Measurements from ENCODE around the gene KRT10.
"Not testable (repeated sequence)": the region's sequence is repeated elsewhere in the genome, so short reads cannot be mapped to it uniquely, and the experiment has no call there.

The KRT10 gene

DNA sequence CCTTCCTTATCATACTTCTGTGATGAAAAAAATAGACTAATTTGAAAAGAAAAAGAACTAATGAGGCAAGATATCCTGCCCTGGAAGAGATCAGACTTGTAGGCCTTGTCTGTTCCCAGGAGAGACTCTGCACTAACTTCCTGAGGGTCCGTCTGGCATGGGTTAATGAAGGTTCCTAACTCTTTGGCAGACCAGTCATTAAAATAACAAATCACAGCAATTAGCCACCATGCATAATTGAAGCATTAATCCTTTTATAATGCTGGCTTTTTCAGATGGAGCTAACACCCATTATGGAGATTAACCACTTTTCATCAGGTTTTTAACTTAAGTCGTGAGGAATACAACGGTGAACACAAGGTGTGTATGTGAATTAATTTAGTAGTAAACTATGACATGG is 10.4 kb upstream of the KRT10 start:
- DNase-seq (ENCODE audit: low read depth), result no peak

- DNase-seq (ENCODE audit: low read depth), result no peak
Observed at GRCh38 chr17:40830085-40830776, 7.8 kb upstream of the KRT10 start.

- DNase-seq (ENCODE audit: low read depth), result no peak
Observed at GRCh38 chr17:40828454-40829044, 6.1 kb upstream of the KRT10 start.

GRCh38 chr17:40827746-40828453 is 5.5 kb upstream of the KRT10 start:
- DNase-seq (ENCODE audit: low read depth), result peak; percentile 49

DNA sequence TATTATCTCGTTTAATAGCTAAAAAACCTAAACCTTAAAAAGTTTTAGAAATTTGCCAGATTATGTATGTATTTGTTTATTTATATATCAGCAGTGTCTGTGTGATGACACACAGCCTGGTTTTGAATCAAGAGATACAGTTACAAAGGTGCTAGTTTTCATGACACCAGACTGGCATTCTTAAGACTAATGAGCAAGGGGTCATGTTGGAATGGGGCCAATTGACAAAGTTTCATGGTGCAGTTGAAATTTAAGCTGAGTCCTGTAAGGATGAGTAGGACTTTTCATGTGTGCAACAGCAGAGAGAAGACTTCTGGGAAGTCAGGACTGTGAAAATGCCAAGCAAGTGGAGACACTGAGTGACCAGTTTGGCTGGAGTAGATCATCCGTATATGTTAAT is 3.2 kb upstream of the KRT10 start:
- DNase-seq (ENCODE audit: low read depth), result no peak

DNA sequence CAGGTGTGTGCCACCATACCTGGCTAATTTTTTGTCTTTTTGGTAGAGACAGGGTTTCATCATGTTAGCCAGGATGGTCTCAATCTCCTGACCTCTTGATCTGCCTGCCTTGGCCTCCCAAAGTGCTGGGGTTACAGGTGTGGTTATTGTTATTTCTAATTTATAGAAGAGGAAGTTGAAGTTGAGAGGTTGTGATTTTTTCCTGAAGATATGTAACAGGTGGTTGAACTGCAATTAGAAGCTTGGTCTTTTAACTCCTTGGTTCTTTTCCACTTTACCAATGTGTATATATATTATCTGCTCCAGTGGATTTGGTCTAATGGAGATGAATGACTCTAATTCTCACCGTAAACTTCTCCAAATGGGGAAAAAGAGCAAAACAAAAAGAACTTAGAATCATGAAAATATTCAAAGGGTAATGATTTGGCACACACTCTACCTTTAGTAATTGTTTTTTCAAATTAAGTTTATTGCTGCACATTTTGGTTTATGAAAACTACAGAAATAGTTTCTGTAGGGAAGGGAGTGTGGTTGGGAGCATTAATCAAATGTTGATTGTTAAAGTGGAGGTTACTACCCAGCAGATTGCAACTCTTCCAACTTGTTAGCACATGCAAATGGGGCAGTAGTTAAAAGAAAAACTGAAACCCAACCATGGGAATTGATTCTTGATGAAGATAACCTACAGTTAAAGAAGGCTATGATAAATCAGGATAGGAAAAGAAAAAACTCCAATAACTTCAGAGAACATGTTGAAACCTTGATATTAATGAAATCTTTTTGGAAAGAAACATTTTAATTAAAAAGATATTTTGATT is 1.8 kb upstream of the KRT10 start:
- no peak for DNase-seq (ENCODE audit: low read depth)

GRCh38 chr17:40821536-40821935 is 878 bp downstream of the KRT10 start:
- DNase-seq (ENCODE audit: low read depth), result no peak

GRCh38 chr17:40820228-40820838 is 2.1 kb downstream of the KRT10 start:
- no peak for DNase-seq (ENCODE audit: low read depth)

DNA sequence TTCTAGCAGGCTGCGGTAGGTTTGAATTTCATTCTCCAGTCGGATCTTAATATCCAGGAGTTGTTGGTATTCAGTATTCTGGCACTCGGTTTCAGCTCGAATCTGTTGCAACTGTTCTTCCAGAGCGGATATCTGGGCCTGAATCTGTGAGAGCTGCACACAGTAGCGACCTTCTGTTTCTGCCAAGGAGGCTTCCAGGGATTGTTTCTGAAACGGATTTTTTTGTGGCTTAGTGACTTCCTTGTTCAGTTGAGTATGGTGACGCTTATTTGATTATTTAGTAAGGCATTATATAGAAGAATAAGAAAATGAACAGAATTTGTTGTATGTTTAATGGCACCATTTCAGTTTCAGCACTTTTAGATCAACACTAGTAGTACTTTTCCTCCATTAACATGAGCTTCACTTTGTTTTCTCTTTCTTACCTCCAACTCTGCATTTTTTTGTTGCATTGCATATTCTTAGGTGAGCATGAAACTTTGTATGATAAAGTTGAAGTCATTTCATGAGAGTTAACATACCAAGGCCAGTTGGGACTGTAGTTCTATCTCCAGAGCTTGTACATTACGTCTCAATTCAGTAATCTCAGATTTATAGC is 2.8 kb downstream of the KRT10 start:
- peak; percentile 18 for DNase-seq (ENCODE audit: low read depth)

- DNase-seq (ENCODE audit: low read depth), result peak; percentile 38
Observed at GRCh38 chr17:40818733-40819527, 3.5 kb downstream of the KRT10 start.

GRCh38 chr17:40818343-40818732 is 4.1 kb downstream of the KRT10 start:
- no peak for DNase-seq (ENCODE audit: low read depth)

- no peak for DNase-seq (ENCODE audit: low read depth)
Observed at GRCh38 chr17:40817103-40817682, 5.2 kb downstream of the KRT10 start.

- DNase-seq (ENCODE audit: low read depth), result peak; percentile 25
Observed at GRCh38 chr17:40816569-40816968, 5.8 kb downstream of the KRT10 start.

DNA sequence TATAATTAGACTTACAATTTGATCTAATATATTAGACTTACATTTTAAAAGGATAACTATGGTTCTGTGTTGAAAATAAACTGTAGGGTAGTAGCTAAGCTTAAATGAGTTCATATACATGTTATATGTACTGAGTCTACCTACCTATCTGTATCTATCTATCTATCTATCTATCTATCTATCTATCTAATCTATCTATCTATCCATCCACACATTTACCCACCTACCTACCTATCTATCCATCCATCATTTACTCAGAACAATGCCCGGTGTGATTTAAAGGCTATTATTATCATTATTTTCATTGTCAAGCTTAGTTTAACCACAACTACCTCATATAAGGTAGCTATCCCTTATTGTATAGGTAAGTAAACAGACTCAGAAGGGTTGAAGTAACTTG is 7.0 kb downstream of the KRT10 start:
- no peak for DNase-seq (ENCODE audit: low read depth)

DNA sequence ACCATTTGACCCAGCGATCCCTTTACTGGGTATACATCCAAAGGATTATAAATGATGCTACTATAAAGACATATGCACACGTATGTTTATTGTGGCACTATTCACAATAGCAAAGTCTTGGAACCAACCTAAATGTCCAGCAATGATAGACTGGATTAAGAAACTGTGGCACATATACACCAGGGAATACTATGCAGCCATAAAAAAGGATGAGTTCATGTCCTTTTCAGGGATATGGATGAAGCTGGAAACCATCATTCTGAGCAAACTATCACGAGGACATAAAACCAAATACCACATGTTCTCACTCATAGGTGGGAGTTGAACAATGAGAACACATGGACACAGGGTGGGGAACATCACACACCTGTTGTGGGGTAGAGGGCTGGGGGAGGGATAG is 7.8 kb downstream of the KRT10 start:
- not testable (repeated sequence) for DNase-seq (ENCODE audit: low read depth)

GRCh38 chr17:40813804-40814203 is 8.6 kb downstream of the KRT10 start:
- DNase-seq (ENCODE audit: low read depth), result no peak

GRCh38 chr17:40812639-40813038 is 9.8 kb downstream of the KRT10 start:
- no peak for DNase-seq (ENCODE audit: low read depth)

DNA sequence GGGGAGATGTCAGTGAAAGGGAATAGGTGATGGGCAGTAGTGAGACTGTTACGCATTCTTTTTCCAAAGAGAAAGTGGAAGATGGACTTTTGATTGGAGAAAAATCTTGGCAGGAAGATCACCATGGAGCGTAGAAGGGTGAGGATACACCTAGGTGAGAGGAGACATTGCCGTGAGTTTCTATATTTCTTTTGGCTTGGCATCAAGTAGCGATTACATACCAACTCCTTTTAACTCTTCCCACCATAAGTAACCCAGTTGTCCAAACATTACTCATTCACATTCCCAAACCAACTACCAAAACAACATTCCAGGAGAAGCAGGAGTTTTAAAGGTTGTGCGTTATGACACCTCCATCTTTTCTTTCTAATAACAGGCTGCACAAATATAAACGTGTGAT is 11.9 kb downstream of the KRT10 start:
- no peak for DNase-seq (ENCODE audit: low read depth)

- DNase-seq (ENCODE audit: low read depth), result no peak
Observed at GRCh38 chr17:40809721-40810421, 12.5 kb downstream of the KRT10 start.

DNA sequence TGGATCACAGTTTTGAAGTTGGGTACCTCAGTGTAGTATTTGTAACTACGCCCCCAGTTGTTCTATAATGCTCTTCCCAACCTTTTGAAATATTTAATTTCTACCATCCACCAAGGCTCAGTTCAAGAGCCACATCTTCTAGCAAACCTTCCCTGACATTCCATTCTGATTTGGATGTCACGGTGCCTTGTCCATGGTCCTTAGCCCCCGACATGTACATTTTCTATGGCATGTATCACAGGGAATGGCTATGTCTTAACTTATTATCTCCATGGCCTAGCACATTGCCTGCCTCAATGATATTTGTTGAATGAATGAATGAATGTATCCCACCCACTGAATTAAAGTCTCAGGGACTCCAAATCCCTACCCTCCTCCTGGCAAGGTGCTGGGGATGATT is 16.3 kb downstream of the KRT10 start:
- DNase-seq (ENCODE audit: low read depth), result no peak

All from CMK (cell line).